OCI-LY3 (cell line): Measurements from ENCODE around the gene PIEZO1.

Experiments used
- H2AFZ ChIP-seq: fragments of 200-600, 300-600 bp; shearing (Covaris generic); 2 replicates; pipeline ENCODE4 v1.6.0; 2014; ENCODE audit warnings: antibody characterized with exemption, low read depth, low read length
- H3K27ac ChIP-seq: fragments of 200-600, 300-600 bp; sonication (generic); 2 replicates; pipeline ENCODE4 v1.5.1; 2014; ENCODE audit warnings: mild to moderate bottlenecking, low read length, moderate library complexity, mixed read lengths
- H3K27me3 ChIP-seq: fragments of 200-600, 300-600 bp; sonication (generic); 2 replicates; pipeline ENCODE4 v1.6.1; 2014; ENCODE audit warnings: low read depth, low read length, mixed read lengths
- H3K36me3 ChIP-seq: fragments of 200-600, 300-600 bp; sonication (generic); replicated peaks from 2 replicates; pipeline ENCODE3; 2014; ENCODE audit warnings: low read depth, low read length, mixed read lengths
- H3K4me1 ChIP-seq: fragments of 300-600, 200-600 bp; sonication (generic); 2 replicates; pipeline ENCODE4 v1.6.1; 2014; ENCODE audit warnings: low read length, mixed read lengths
- H3K4me2 ChIP-seq: fragments of 200-600, 300-600 bp; sonication (generic); 2 replicates; pipeline ENCODE4 v1.6.1; 2014; ENCODE audit warnings: low read length, mixed read lengths
- H3K4me3 ChIP-seq: fragments of 300-600, 200-600 bp; sonication (generic); 2 replicates; pipeline ENCODE4 v1.5.1; 2014; ENCODE audit warnings: antibody characterized with exemption, mild to moderate bottlenecking, low read length, moderate library complexity
- H3K79me2 ChIP-seq: fragments of 300-600, 200-600 bp; shearing (Covaris generic); 2 replicates; pipeline ENCODE4 v1.6.1; 2014; ENCODE audit warnings: mild to moderate bottlenecking, low read length, mixed read lengths
- H3K9ac ChIP-seq: fragments of 300-600, 200-600 bp; shearing (Covaris generic); 2 replicates; pipeline ENCODE4 v1.6.0; 2014; ENCODE audit warnings: mild to moderate bottlenecking, low read length, moderate library complexity
- H3K9me3 ChIP-seq: fragments of 200-600, 300-600 bp; shearing (Covaris generic); 2 replicates; pipeline ENCODE4 v1.6.1; 2014; ENCODE audit warnings: low read length, mixed read lengths; ENCODE audit not compliant: insufficient read depth
- H4K20me1 ChIP-seq: fragments of 200-600, 300-600 bp; sonication (generic); 2 replicates; pipeline ENCODE4 v1.6.1; 2016; ENCODE audit warnings: low read length, mixed read lengths; ENCODE audit not compliant: insufficient read depth
- EZH2phosphoT487 ChIP-seq: fragments of 200-600 bp; shearing (Covaris generic); IDR thresholded peaks from 2 replicates; pipeline ENCODE4 v1.6.1; 2018; ENCODE audit warnings: antibody characterized with exemption, mixed run types, low read depth
- TF ChIP-seq, protein P1 (sequence below): fragments of 200-600, 300-600 bp; sonication (generic); IDR thresholded peaks from 2 replicates; pipeline ENCODE4 v1.5.1; 2014; ENCODE audit warnings: antibody characterized with exemption, low read length, low read depth

The PIEZO1 gene

DNA sequence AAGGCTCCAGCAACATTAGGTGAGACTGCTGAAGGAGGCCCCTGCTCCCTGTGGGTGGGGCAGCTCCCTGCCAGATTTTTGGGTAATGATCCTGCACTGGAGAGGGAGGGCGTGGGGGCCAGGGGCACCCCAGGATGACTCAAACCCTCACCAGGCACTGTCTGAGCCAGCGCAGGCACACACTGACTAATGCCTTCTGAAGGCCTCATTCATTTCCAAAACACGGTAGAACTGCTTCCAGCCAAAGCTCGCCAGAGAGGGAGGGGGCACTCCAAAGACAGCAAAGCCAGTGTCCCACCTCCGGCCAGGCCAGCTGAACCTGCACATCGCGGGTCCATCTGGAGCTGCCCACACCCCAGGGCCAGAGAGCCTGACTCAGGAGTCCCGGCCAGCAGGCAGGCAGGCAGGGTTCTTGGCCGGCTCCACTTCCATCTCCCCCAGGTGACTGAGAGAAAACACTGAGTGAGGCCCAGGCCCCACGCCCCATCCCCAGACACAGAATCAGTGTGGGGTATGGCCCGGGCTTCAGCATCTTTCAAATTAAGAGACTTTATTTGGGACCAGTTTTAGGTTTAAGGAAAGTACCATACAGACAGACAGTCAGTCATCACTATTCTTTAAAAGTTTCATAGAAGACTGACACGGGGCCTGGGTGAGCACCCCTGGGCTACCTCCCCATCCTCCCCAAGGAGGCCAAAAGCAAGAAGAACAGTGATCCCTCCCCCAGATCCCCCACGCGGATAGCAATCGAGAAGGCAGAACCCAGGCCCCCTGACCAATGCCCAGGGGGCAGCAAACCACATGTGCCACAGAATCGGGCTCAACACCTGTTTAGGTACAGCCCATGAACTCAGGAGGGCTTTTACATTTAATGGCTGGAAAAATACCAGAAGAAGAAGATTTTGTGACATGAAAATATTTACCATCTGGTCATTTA lies 2.3 kb downstream of the PIEZO1 start:
- H3K27me3 ChIP-seq = 0 out of 2 replicates have a peak, but pooled peaks cover 4% of the 10 kb centered on the region
- H3K4me2 ChIP-seq = peak overlapping the region; percentile 57
- H4K20me1 ChIP-seq = no peaks in the 10 kb centered on the region
- H3K27ac ChIP-seq = no peak overlapping the region
- no peaks in the 10 kb centered on the region for H3K9me3 ChIP-seq
- peak overlapping the region; percentile 84; the same call in 1 of the 2 replicates for H3K4me3 ChIP-seq
- no peaks in the 10 kb centered on the region for H3K36me3 ChIP-seq
- no peak overlapping the region for H3K9ac ChIP-seq
- no peak overlapping the region for H2AFZ ChIP-seq
- peaks cover 60% of the 10 kb centered on the region for H3K79me2 ChIP-seq
- TF ChIP-seq EZH2phosphoT487 = no peak
- TF ChIP-seq, protein P1, sequence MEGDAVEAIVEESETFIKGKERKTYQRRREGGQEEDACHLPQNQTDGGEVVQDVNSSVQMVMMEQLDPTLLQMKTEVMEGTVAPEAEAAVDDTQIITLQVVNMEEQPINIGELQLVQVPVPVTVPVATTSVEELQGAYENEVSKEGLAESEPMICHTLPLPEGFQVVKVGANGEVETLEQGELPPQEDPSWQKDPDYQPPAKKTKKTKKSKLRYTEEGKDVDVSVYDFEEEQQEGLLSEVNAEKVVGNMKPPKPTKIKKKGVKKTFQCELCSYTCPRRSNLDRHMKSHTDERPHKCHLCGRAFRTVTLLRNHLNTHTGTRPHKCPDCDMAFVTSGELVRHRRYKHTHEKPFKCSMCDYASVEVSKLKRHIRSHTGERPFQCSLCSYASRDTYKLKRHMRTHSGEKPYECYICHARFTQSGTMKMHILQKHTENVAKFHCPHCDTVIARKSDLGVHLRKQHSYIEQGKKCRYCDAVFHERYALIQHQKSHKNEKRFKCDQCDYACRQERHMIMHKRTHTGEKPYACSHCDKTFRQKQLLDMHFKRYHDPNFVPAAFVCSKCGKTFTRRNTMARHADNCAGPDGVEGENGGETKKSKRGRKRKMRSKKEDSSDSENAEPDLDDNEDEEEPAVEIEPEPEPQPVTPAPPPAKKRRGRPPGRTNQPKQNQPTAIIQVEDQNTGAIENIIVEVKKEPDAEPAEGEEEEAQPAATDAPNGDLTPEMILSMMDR = no peak
- peaks cover 33% of the 10 kb centered on the region for H3K4me1 ChIP-seq

DNA sequence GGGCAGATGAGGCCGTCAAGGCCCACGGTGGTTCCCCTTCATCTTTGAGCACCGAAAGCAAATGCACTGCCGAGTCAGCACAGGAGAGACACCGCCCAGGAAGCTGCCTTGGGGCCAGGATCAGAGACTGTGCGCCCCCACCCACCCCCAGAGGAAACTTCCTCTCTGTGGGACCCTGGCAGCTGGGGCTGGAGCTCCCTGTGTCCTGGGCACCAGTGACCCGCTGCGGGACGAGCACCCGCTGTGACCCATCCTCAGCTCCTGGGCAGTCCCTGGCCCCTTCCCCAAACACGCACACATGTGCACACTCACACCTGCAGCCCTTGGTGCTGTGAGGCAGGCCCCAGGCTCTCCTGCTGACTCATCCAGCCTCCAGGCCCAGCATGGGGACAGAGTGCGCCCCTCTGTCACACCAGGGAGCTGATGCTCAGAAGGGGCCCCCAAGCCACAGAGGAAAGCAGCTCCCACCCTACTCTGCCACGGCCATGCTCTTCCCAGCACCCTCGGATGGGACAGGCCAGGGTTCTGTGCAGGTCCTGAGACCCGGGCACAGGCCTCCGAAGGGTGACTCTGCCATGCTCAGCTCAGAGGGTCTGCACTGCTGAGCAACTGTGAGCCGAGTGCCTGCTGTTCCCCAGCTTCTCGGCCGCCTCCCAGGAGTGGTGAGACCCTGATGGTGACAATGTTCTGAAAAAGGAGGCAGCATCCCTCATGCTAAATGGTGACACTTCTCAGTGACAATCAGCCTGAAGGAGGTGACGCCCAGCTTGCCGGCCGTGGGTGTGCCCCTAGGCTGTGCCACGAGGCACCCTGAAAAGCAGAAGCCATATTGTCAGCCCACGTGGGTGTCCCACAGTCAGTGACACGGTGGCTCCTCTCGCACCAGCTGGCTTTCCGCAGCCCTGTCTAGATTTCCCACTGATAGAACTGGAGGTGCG lies 3.6 kb downstream of the PIEZO1 start:
- Histone ChIP-seq H3K27ac (no peak overlapping the region), H3K4me3 (no peak overlapping the region; the same call in 1 of the 2 replicates), H4K20me1 (no peaks in the 10 kb centered on the region), H2AFZ (no peak overlapping the region), H3K9me3 (no peaks in the 10 kb centered on the region), H3K27me3 (no peaks in the 10 kb centered on the region), H3K36me3 (no peaks in the 10 kb centered on the region), H3K4me2 (peak overlapping the region; percentile 33), H3K79me2 (peaks cover 60% of the 10 kb centered on the region), H3K4me1 (peaks cover 33% of the 10 kb centered on the region), H3K9ac (no peak overlapping the region)
- TF ChIP-seq, protein P1 = no peak
- TF ChIP-seq EZH2phosphoT487 = no peak

DNA sequence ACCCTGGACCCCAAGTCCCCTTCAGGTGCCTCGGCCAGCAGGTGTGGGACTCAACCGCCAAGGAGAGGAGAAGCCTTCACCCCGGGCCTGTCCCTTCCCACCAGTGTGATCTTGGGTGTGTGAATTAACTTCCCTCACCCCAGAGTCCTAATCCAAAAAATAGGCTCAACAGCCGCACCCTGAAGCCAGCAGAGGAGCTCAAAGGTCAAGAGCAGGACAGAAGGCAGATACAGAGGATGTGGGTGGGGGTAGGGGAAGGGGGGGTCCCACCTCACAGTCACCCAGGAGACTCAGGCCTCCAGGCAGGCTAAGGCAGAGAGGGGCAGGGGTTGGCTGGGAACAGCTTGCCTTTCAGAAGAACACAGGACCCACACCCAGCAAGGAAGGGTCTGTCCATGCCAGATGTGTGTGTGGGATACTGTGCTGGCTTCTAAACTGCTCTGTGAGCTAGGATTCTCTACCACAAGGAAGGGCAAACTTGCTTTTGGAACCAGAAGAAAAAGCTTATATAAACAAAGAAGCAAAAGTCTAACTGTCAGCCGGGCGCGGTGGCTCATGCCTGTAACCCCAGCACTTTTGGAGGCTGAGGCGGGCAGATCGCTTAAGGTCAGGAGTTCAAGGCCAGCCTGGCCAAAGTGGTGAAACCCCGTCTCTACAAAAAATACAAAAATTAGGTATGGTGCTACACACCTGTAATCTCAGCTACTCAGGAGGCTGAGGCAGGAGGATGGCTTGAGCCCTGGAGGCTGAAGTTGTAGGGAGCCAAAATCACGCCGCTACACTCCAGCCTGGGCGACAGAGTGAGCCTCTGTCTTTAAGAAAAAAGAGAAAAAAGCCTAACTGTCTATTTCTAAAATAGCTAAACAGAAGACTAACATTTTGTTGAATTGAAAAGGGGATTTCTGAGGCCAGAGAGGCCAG lies 4.6 kb downstream of the PIEZO1 start:
- Histone ChIP-seq H3K9ac (no peak overlapping the region), H3K79me2 (peaks cover 60% of the 10 kb centered on the region), H2AFZ (no peak overlapping the region), H3K4me2 (peak overlapping the region; percentile 33), H3K9me3 (no peaks in the 10 kb centered on the region), H3K4me3 (no peak overlapping the region), H4K20me1 (no peaks in the 10 kb centered on the region), H3K4me1 (peaks cover 33% of the 10 kb centered on the region), H3K36me3 (no peaks in the 10 kb centered on the region), H3K27ac (no peak overlapping the region), H3K27me3 (no peaks in the 10 kb centered on the region)
- TF ChIP-seq, protein P1 = no peak
- no peak for TF ChIP-seq EZH2phosphoT487
